Lower leg skin (tissue), 3 donors: ENCODE measurements around the gene TLNRD1.

ENCODE experiments used
- CTCF ChIP-seq, 3 donors: fragments of 450-650 bp; IDR thresholded peaks; one replicate each; pipeline ENCODE4 v1.5.1; 2016; ENCODE audit warnings: antibody characterized with exemption in 3 of 3, mild to moderate bottlenecking in 3 of 3, moderate library complexity in 2 of 3
- POLR2A ChIP-seq, 2 donors: fragments of 450-650 bp; IDR thresholded peaks; one replicate each; pipeline ENCODE4 v1.6.1; 2016 to 2017; ENCODE audit warnings: antibody characterized with exemption in 2 of 2, mild to moderate bottlenecking in 1 of 2, moderate library complexity in 1 of 2

- no peak for TF ChIP-seq CTCF (IDR thresholded peaks at IDR 0.05)
- no peak for TF ChIP-seq POLR2A (IDR thresholded peaks at IDR 0.05)
These were observed 42.7 kb downstream of the TLNRD1 start for GRCh38 chr15:81043281-81043934.
